ELF-1 (cell line): ENCODE data around the gene GPHN.

ENCODE experiments used
- DNase-seq: peaks from one replicate; pipeline ENCODE4 v3.0.0-alpha.2; 2016; ENCODE audit warnings: low read depth, low spot score

GPHN gene

DNA sequence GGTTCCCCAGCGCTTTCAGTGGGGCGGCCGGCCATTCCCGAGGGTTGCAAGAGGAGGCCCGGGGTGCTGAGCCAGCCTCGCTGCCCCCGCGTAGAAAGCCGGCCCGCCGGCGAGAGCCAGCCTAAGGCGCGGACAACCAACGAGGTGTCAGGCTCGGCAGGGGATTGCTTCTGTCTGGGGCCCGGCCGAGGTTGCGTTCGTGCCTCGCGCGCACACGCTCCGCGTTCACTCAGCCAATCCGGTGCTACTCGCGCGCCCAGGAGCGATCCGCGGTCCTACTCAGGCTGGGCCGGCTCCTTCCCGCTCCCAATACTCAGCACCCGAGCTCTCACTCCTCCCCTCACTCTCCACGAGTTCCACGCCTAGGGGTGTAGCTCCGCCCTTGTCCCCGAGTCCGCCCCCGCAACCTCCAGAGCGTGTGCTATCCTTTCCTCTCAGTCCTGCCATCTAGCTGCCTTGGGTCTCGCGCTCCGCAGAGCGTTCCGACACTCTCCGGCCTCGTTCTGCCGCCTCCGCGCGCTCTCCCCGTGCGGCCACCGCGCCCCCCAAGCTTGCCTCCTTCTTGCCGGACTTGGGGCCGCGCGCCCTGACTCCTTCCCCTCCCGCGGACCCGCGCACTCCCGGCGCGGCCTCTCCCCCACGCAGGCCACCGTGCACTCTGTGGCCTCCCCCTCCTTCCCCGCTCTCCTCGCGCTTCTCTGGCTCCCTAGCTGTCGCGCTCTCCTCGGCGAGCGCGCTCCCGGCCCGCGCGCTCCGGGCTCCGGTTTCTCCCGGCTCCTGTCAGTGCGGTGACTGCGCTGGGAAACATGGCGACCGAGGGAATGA is at the start of gene GPHN:
GPHN (plus strand) TSS at position 426 of the 825 bp plus-strand sequence.
- peak; percentile 98 for DNase-seq

DNA sequence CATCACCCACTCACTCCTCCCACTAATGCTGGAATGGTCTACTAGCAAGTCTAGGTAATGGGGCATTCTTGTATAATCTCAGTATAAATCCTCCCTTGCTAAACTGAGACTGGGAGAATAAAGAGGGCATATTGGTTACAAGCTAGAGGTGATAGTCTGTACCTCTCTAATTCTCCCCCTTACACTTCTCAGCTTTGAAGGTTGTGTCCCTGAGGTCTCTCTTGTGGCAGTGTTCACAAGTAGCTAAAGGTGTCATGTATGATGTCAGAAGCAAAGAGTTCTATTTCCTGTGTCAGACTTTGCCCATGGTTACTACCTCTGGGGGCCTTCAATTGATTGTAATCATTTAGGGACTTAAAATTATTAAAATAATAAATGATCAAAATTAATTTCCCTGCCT is 48.3 kb upstream of the GPHN start:
- no peak for DNase-seq

DNA sequence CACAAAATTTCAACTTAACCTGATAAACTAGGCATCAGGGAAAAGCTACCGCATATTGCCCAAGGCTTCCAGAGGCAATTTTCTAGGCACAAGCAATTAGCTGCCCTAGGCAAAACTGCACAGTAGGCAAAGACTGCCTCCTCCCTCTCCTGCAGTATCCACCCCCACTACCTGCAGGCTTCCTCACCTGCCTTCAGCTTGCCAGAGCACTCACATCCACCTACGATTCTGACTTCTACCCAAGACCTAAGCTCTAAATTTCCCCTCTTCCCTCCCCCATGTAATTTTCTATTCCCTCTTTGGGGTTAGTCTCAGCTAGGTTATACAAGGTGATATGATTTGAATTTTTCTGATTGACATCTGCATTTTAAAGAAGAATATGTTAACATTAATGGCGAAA is 43.7 kb upstream of the GPHN start:
- peak; percentile 3 for DNase-seq

DNA sequence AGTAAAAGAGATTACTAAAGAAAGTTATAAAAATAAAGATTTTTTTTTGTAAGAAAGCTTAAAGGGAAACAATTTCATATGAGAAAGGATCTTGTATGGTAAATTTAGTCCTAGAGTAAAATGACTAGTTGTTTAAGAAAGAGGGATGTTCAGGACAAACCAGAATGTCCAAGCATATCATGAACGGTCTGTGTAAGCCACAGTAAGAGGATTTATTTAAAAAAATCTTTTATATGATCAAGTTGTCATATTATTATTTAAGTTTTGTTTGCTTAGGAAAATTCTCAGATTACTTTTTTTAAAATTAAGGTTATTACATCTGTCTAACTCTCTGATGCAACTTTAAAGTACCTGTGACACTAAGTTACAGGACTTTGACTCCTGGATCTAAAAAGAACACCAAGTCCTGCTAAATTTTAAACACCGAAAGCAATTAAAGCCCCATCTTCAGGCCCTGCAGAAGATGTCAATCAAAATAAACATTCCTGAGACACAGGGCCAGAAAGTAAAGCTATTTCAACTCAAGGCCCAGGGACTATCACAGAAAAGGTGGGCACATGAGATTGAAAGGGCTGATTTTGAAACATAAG is 39.1 kb upstream of the GPHN start:
- no peak for DNase-seq

DNA sequence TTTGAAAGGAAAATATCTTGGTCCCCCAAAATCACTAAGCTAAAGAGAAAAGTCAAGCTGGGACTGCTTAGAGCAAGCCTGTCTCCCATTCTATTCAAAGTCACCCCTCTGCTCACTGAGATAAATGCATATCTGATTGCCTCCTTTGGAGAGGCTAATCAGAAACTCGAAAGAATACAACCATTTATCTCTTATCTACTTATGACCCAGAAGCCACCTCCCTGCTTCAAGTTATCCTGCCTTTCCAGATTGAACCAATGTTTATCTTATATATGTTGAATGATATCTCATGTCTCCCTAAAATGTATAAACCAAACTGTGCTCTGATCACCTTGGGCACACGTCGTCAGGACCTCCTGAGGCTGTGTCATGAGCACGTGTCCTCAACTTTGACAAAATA is 36.4 kb upstream of the GPHN start:
- no peak for DNase-seq

DNA sequence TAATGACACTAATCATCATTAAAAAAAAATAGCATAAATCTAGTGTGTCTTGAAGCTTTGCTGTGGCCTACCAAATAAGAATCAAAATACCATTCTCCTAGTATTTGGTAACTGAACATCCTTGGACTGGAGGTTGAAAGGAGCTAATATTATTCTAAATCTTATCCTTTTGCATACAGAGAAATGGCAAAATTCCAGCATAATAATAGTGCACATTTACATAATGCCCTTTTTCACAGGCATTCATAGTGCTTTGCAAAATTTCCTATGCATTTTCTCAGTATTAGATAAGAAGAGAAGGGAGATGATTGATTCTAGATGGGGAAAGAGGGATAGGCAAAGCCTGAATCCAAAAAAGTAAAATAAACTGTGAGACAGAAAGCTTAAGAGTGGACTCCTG is 35.7 kb upstream of the GPHN start:
- DNase-seq = no peak

DNA sequence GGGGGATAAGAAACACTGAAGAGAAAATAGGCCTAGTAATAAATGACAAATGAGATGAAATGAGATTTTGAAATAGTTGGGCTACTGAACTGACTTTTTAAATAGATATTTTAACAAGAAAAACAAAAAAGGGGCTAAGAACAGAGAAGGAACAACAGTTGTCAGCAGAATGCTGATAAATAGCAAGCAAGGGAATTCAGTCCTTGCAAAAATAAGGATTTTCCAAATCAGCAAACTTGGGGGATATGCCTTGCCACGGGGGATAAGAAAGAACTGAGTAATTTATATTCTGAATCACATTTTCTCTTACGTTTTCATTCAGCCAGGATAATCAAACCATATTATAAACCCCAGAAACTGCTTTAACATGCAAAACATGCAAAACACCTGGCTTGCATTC is 34.7 kb upstream of the GPHN start:
- DNase-seq = no peak

DNA sequence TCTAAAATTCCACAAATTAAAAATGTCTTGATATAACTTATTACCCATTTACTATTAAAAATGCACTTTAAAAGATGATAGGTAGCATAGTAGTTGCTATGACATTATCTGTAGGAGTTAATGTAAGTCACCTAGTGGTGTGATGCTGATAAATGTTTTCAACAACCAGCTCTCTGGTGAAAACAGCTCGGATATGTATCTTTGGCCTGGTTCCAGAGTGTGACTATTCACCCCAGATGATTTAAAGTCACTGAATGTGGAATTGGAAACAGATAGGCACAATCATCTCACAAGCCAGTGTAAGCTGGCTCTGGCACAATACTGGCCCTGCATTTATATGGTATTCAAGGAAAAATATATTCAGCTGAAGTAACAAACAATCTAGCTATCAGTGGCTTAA is 31.0 kb upstream of the GPHN start:
- DNase-seq = no peak

DNA sequence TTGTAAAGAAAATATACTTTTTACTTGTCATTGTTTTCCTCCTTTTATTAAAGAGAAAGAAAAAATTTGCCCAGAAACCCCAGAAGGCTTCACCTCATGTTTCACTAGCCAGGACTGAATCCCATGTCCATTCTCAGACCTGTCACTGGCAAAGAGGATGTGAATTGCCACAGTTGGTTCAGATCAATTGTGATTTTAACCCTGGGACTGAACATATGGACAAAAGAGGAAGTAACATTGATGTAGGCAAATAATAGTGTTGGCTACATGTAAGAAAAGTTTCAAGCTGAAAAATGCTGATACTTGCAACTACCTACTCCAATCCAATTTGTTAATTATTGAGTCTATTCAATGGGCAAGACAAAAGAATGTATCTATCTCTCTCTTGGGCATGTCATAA is 30.4 kb upstream of the GPHN start:
- no peak for DNase-seq

DNA sequence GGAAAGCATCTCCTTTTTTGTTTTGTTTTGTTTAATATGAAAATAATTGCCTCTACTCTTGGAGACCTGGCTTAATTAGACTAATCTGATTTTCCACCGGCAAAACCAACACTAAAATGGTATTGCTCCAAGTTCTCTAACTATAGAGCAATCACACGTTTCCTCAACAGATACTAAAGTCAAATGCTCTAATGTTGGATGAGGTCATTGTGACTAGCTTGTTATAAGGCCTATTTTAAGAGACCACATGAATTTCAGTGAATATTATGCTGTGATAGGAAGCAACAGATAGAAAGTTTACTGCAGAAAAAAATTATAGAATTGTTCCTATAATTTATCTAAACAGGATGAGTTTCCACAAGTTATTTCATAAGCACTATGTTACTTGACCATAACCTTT is 25.1 kb upstream of the GPHN start:
- DNase-seq = no peak

DNA sequence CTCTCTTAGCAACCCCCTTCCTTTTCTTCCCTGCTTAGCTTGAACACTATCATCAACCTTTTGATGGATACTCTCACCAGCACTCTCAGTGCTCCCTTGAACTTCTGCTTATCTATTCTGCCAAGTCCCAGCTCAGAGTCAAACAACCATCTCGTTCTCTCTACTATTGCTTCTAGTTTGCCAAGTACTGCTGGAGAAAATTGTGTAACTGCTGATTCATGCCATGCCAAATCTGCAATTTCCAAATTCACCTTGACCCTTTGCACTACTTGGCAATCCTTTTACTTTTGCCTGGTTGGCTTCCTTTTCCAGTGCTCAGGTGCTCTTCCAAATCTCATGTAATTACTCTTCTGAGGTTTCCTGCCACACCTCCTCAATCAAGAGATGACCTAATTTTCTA is 24.6 kb upstream of the GPHN start:
- DNase-seq = no peak

DNA sequence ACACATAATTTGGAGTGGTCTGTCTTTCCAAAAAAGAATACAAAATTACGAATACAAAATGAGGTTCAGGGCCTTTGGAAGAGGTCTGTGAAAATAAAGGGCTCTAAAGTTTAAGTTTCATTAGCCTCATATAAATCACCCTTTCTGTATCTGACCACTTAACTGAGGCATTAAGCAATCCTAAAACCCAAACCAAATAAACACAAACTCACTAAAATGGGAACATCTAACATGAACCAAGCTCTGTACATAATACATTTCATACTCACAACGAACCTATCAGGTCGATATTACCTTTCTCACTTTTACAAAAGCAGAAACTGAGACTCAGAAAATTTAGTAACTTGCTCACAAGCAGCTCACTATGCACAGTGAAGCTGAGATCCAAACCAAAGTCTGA is 22.9 kb upstream of the GPHN start:
- DNase-seq = no peak

DNA sequence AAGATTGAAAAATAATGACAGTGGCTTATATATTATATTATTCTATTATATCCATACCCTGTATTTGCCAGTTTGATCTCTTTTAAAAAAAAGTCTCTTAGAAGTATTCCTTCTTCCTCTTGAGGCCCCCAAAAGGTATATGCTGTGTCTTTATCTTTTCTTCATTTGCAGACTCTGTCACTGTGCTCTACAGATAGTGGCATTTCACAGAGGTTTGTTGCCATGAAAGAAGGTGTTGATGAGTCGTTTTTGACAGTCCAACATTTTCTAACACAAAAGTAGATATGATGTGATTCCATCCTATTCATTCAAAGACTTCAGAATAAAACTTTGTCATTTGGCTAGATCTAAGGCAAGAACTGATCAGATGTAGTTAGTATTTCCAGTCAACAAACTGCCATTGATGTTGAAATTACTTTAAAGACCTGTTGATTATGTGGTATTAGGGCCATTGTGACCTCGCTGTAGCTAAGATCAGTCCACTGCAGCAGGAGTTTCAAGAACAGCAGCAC is 22.0 kb upstream of the GPHN start, which contains the start of gene CCDC196:
CCDC196 (plus strand) TSS at position 462 of the 512 bp plus-strand sequence. CDS start 132 bp downstream, outside the sequence.
- DNase-seq = no peak

DNA sequence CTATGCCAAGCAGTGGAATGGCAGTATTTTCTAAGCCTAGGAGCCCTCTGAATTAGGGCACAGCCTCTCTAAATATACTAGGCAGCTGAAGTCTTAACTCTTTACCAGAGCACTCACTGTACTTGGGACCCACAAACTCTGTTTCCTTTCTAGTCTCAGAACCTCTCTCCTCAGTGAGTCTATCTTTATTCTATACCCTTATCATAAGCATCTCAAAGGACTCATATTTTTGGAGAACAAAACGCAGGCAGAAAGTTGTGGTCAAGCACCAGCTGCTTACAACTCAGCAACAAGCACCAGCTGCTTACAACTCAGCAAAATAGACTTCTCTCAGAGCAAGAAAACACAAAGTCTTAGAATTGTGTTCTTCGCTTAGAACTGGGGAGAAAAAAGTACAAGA is 20.8 kb upstream of the GPHN start:
- DNase-seq = no peak

DNA sequence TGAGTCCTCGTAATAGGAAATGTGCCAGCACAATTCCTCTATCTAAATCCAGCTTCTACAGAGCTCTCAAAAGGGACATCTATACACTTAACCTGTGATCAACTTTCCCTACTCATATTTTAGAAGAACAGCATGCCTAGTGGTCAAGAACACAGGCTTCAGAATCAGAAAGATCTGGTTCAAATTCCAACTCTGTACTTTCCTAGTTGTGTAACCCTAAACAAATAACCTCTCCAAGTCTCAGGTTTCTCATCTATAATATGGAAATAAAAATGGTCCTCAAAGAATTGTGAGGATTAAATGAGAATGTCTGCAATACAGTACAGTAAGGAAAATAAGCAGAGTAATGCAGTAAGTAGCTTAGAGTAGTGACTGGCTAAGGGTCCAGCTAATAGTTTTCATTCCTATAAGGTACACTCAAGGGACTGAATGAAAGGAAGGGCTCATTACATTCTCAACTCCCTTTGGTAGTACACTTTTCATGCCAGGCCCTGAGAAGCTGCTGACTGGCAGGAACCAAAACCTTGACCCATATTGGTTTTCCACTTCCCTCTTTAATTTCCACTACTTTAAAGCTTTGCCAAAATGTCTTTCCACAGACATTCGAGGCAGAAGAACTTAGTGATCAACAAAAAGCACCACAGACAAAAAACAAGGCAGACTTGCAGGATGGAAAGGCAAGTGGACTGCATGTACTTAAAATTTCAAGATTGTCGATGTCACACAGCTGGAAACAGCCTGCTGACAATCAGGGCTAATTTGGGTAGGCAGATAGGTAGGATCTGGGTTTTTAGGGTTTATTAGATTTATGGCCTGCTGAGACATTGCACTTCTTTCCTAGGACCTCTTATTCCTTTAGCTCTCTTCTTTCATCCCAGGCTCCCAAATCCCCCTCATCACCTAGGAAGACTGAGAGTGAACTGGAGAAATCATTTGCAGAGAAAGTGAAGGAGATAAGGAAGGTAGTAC is 17.5 kb upstream of the GPHN start:
- no peak for DNase-seq

DNA sequence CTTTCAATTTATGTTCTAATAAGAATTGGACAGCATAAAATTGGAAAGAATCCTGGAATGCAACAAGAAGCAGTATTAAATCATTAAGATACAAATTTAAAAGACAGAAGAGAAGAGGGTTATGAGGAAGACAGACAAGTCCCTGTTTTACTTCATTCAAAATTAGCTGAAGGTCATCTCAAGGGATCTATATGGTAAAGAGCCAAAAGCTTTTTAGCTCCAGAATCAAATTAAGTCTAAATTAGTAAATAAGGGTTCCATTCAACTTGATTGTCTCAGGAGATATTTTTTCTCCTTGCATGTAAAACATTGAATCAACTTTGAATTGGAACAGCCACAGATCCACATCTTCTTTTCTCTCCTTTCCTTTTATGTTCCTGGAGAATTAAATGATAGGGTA is 14.2 kb upstream of the GPHN start:
- DNase-seq = no peak

DNA sequence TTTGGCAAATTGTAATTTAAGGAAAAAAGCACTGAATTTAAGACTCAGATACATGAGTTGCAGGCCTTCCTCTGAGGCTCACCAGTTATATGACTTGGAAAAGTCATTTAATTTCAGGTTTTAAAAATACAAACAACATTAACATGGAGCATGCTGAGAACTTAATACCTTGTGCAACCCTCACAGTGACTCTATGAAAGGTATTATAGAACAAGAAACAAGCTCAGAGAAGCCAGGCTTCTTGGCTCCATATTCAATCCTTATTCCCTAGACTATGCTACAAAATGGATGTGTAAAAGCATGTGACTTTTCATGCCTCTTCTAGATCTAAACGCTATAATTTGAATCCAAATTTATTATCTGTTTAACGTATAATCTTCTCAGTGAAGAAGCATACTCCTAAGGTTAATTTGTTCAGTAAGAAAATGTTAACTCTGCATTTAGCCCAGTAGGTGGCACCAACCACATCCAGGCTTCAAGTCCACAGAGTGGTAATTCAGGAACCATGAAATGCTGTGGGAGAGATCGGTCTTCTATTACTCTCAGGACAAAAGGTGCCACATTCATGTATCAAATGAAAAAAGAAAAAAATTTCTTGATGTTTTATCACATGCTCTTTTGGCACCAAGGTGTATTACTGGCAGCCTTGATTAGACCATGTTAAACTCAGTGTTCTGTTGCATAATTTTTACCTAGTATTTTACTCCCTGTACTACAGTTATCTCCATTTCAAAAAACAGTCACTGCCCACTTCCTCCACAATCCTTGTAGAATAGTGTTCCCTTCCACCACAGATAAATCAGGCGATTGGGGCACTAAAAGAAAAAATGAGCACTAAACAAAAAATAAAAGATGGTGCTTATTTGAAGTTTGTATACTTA is 12.5 kb upstream of the GPHN start:
- DNase-seq = peak; percentile 13

DNA sequence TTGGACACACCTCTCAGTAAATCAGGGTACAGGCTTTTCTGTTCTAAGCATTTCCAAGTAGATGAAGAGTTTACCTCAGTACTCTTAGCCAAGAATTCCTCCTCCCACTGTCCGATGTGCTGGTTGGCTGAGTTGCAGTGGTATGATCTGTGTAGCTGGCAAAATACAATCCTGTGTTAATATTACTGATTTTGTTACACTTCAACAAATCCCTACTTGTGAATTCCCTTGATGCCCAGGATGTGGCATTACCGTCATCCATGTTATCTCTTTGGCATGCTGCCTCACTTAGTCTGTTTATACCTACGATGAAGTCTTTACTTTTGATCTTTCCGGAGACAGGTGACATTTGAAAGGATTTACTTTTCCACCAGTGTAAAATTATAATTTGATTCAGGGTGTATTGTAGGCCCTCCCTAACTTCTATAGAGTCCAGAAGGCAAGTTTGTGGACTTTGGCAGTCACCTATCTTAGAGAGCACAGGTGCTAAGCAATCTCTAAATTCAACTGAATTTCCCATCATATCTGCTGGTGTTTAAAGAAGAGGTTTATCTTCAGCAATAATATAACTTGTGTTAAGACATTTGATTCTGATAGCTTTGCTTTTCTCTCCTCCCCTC is 11.6 kb upstream of the GPHN start:
- no peak for DNase-seq

DNA sequence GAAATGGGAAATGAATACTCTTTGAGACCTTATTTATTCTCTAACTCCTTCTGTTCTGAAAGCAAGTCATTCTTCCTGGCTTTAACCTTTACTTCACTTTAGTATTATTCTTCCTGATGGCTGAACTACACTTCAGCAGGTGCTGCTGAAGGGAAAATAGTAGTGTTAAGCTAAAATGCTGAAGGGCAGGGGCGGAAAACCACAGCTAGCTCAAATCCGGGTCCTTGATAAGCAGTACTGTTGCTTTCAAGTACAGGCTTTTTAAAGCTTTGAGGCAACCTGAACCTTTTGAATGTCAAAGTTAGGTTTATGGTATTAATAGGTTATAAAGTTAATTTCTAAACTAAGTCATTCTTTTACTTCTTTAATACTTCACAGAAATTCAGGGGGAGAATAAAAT is 11.0 kb upstream of the GPHN start:
- DNase-seq = no peak

DNA sequence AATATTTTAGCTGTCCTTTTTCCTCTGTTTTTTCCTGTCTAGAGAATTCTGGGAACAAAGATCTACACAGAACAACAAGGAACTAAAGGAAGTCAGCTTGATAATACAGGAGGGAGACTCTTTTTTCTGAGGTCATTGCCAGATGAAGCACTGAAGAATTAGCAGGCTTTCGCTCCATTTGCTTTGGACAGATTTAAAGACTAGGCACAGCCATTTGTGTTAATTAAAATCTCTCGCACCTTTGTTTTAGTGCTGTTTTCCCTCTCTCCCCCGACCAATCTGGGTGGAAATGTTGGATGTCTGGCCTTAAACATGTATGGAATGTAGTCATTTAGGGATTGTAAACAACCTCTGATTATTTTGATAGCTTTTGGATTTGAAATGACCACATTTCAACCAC is 9.6 kb upstream of the GPHN start:
- DNase-seq = no peak

DNA sequence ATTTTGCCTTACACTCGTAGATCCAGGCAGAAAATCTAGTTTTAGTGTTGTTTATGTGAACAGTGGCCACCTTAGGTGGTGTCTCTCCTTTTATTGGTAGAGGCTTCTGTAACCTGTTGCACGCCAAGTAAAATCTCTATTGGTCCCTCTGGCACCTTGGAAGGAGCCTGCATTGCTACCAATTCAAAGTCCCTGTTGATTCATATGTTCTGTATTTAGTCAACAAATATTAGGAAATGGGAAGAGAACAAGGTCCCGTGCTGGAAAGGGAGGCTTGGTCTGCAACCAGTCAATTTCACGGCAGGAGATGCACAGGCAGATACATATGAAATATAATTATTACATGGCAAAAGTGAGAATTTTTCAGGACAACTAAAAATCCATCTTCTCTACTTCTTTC is 6.4 kb upstream of the GPHN start:
- DNase-seq = no peak
